ENCODE measurements around the gene ODAD3. TPM values are rescaled to one million over a fixed set of nuclear protein-coding genes. Genes with fewer than 3 reads are reported as not detected.

The ODAD3 gene
- total RNA-seq, 4 donors from 2014 or later: 0.48 to 4.4 TPM; not detected in 2

- DNase-seq: no peak
- no peaks in the 10 kb centered on the region for H3K36me3 ChIP-seq
- peaks cover 0 to 17% of the 10 kb centered on the region in 2 donors for H3K4me1 ChIP-seq
- no peaks in the 10 kb centered on the region for H3K9me3 ChIP-seq
- TF ChIP-seq CTCF (IDR thresholded peaks at IDR 0.05) (no peak), POLR2A (IDR thresholded peaks at IDR 0.05) (no peak)
- intact Hi-C loops (cut with DNase I; ENCODE audit: low total_unique reads): no loop called here
- H3K27ac ChIP-seq: peak overlapping the region; percentile 50 to 53
- no peak overlapping the region for H3K4me3 ChIP-seq
- peaks cover 14 to 17% of the 10 kb centered on the region in 2 donors for H3K27me3 ChIP-seq
Measured at GRCh38 chr19:11421371-11422098, 13.4 kb downstream of the ODAD3 start.

GRCh38 chr19:11420429-11421370 lies 14.2 kb downstream of the ODAD3 start:
- Histone ChIP-seq H3K27me3 (peaks cover 14 to 17% of the 10 kb centered on the region in 2 donors), H3K9me3 (no peaks in the 10 kb centered on the region), H3K27ac (peak overlapping the region; percentile 50 to 53), H3K4me1 (peaks cover 0 to 17% of the 10 kb centered on the region in 2 donors), H3K4me3 (peak overlapping the region; percentile 6 to 8), H3K36me3 (no peaks in the 10 kb centered on the region)
- peak; percentile 60 to 68 for DNase-seq
- intact Hi-C loops (cut with DNase I; ENCODE audit: low total_unique reads): no loop called here
- peak in 1 of 2 donors; percentile 19 for TF ChIP-seq POLR2A (IDR thresholded peaks at IDR 0.05)
- no peak for TF ChIP-seq CTCF (IDR thresholded peaks at IDR 0.05)

- Histone ChIP-seq H3K27ac (peak within 1 kb of the TSS; percentile 7 to 43), H3K9me3 (no peaks in the 10 kb centered on the region), H3K27me3 (peaks cover 14 to 17% of the 10 kb centered on the region in 2 donors), H3K4me3 (peak within 1 kb of the TSS; percentile 24 to 29), H3K4me1 (peaks cover 0 to 17% of the 10 kb centered on the region in 2 donors), H3K36me3 (no peaks in the 10 kb centered on the region)
- TF ChIP-seq POLR2A (IDR thresholded peaks at IDR 0.05): no peak
- no peak for TF ChIP-seq CTCF (IDR thresholded peaks at IDR 0.05)
- DNase-seq: no peak
- intact Hi-C loops (cut with DNase I; ENCODE audit: low total_unique reads): no loop called here
Measured at GRCh38 chr19:11418549-11419506, 16.1 kb downstream of the ODAD3 start, which contains the start of gene RGL3. Gene RGL3, minus strand, starts transcription at chr19:11419314. Its CDS starts 36 bp downstream, at chr19:11419278.

GRCh38 chr19:11418094-11418548 lies 16.8 kb downstream of the ODAD3 start:
- DNase-seq: no peak
- Histone ChIP-seq H3K27me3 (peaks cover 14 to 17% of the 10 kb centered on the region in 2 donors), H3K4me1 (peaks cover 0 to 17% of the 10 kb centered on the region in 2 donors), H3K27ac (peak overlapping the region in 1 of 2 donors; percentile 43), H3K4me3 (peak overlapping the region; percentile 24 to 29), H3K36me3 (no peaks in the 10 kb centered on the region), H3K9me3 (no peaks in the 10 kb centered on the region)
- intact Hi-C loops (cut with DNase I; ENCODE audit: low total_unique reads): no loop called here
- no peak for TF ChIP-seq CTCF (IDR thresholded peaks at IDR 0.05)
- TF ChIP-seq POLR2A (IDR thresholded peaks at IDR 0.05): no peak
